Chondrocyte (in vitro differentiated cells): ENCODE results near the gene TRAF1. TPM values are rescaled to one million over a fixed set of nuclear protein-coding genes. Genes with fewer than 3 reads are reported as not detected.

Experiments used
- DNase-seq: peaks from one replicate; pipeline ENCODE4 v3.0.0; 2021; ENCODE audit warnings: mixed read lengths, low spot score
- H3K27ac Mint-ChIP-seq: one replicate; pipeline ENCODE4 v1.8.0; 2021; ENCODE audit warnings: mild to moderate bottlenecking, moderate library complexity, mixed read lengths; ENCODE audit not compliant: unreplicated experiment
- H3K27me3 Mint-ChIP-seq: 2 replicates; pipeline ENCODE4 v1.8.0; 2021; ENCODE audit warnings: low read depth, mixed read lengths
- H3K36me3 Mint-ChIP-seq: 2 replicates; pipeline ENCODE4 v1.8.0; 2021; ENCODE audit warnings: low read depth, mixed read lengths
- H3K4me1 Mint-ChIP-seq: 2 replicates; pipeline ENCODE4 v1.8.0; 2021; ENCODE audit warnings: low read depth, mild to moderate bottlenecking, mixed read lengths
- H3K4me3 Mint-ChIP-seq: one replicate; pipeline ENCODE4 v1.8.0; 2021; ENCODE audit warnings: mild to moderate bottlenecking, moderate library complexity, mixed read lengths; ENCODE audit not compliant: unreplicated experiment
- H3K9me3 Mint-ChIP-seq: 2 replicates; pipeline ENCODE4 v1.8.0; 2021; ENCODE audit warnings: low read depth, mixed read lengths
- CTCF ChIP-seq: fragments of 200-600 bp; sonication (generic); IDR thresholded peaks from 2 replicates; pipeline ENCODE4 v1.5.0; 2021; ENCODE audit warnings: antibody characterized with exemption, mild to moderate bottlenecking, moderate library complexity
- total RNA-seq: library from RNA; stranded (reverse); gene quantifications from 3 replicates; pipeline ENCODE4 v1.2.1, GENCODE V29; 2021

TRAF1 gene
- total RNA-seq, 1 donor from 2014 or later, result 10.8 TPM

- H3K27ac Mint-ChIP-seq, result peak overlapping the region; percentile 94
- H3K9me3 Mint-ChIP-seq, result peaks cover 5% of the 10 kb centered on the region
- no peaks in the 10 kb centered on the region for H3K27me3 Mint-ChIP-seq
- H3K36me3 Mint-ChIP-seq, result peaks cover 19% of the 10 kb centered on the region
- DNase-seq, result no peak
- peak overlapping the region; percentile 31 for H3K4me3 Mint-ChIP-seq
- peaks cover 72% of the 10 kb centered on the region for H3K4me1 Mint-ChIP-seq
- peak; percentile 74 for TF ChIP-seq CTCF
Observed at GRCh38 chr9:120916588-120916987, 10.0 kb downstream of the TRAF1 start.

- peaks cover 5% of the 10 kb centered on the region for H3K9me3 Mint-ChIP-seq
- no peak for TF ChIP-seq CTCF
- no peak for DNase-seq
- peaks cover 66% of the 10 kb centered on the region for H3K4me1 Mint-ChIP-seq
- H3K27me3 Mint-ChIP-seq, result no peaks in the 10 kb centered on the region
- no peak overlapping the region for H3K4me3 Mint-ChIP-seq
- peaks cover 21% of the 10 kb centered on the region for H3K36me3 Mint-ChIP-seq
- H3K27ac Mint-ChIP-seq, result peak overlapping the region; percentile 94
Observed at GRCh38 chr9:120915854-120916470, 10.6 kb downstream of the TRAF1 start.

GRCh38 chr9:120914953-120915352, 11.6 kb downstream of the TRAF1 start:
- no peak for TF ChIP-seq CTCF
- peak overlapping the region; percentile 54 for H3K27ac Mint-ChIP-seq
- peaks cover 23% of the 10 kb centered on the region for H3K36me3 Mint-ChIP-seq
- peaks cover 5% of the 10 kb centered on the region for H3K9me3 Mint-ChIP-seq
- no peak for DNase-seq
- peaks cover 60% of the 10 kb centered on the region for H3K4me1 Mint-ChIP-seq
- H3K4me3 Mint-ChIP-seq, result no peak overlapping the region
- no peaks in the 10 kb centered on the region for H3K27me3 Mint-ChIP-seq

- Mint-ChIP-seq H3K27me3 (no peaks in the 10 kb centered on the region), H3K4me1 (peaks cover 56% of the 10 kb centered on the region), H3K27ac (peak overlapping the region; percentile 54), H3K9me3 (peaks cover 5% of the 10 kb centered on the region), H3K4me3 (no peak overlapping the region), H3K36me3 (peaks cover 23% of the 10 kb centered on the region)
- no peak for TF ChIP-seq CTCF
- DNase-seq, result no peak
Observed at GRCh38 chr9:120914396-120914795, 12.2 kb downstream of the TRAF1 start.

- TF ChIP-seq CTCF, result no peak
- no peak overlapping the region for H3K27ac Mint-ChIP-seq
- no peaks in the 10 kb centered on the region for H3K27me3 Mint-ChIP-seq
- peaks cover 5% of the 10 kb centered on the region for H3K9me3 Mint-ChIP-seq
- H3K4me3 Mint-ChIP-seq, result no peak overlapping the region
- H3K4me1 Mint-ChIP-seq, result peaks cover 53% of the 10 kb centered on the region
- H3K36me3 Mint-ChIP-seq, result peaks cover 26% of the 10 kb centered on the region
- no peak for DNase-seq
Observed at GRCh38 chr9:120913647-120914264, 12.8 kb downstream of the TRAF1 start.
